ENCODE measurements around the gene MAGI2.
"Not testable (repeated sequence)": the region's sequence is repeated elsewhere in the genome, so short reads cannot be mapped to it uniquely, and the experiment has no call there.

GRCh38 chr7:78503301-78503700 is 950.2 kb downstream of the MAGI2 start:
- TF ChIP-seq CTCF, POLR2A (IDR thresholded peaks at IDR 0.05): not testable (repeated sequence)

Data from esophagus squamous epithelium (tissue), 4 donors.